ENCODE results near the gene AP2S1.
"Not testable (repeated sequence)": the region's sequence is repeated elsewhere in the genome, so short reads cannot be mapped to it uniquely, and the experiment has no call there.

The AP2S1 gene

GRCh38 chr19:46872967-46873366 is 22.3 kb upstream of the AP2S1 start:
- TF ChIP-seq CTCF (IDR thresholded peaks at IDR 0.05; ENCODE audit: low read depth, low read length) (no peak), POLR2A (IDR thresholded peaks at IDR 0.05; ENCODE audit: extremely low read depth, insufficient read length) (no peak), MYC (IDR thresholded peaks at IDR 0.05; ENCODE audit: low read depth, low read length) (no peak)
- TF ChIP-seq, protein P1, sequence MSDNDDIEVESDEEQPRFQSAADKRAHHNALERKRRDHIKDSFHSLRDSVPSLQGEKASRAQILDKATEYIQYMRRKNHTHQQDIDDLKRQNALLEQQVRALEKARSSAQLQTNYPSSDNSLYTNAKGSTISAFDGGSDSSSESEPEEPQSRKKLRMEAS (IDR thresholded peaks at IDR 0.05; ENCODE audit: low read depth, low read length): no peak
- H3K4me3 ChIP-seq (ENCODE audit: low read depth, low read length): no peak overlapping the region
- DNase-seq (ENCODE audit: low read depth): no peak

DNA sequence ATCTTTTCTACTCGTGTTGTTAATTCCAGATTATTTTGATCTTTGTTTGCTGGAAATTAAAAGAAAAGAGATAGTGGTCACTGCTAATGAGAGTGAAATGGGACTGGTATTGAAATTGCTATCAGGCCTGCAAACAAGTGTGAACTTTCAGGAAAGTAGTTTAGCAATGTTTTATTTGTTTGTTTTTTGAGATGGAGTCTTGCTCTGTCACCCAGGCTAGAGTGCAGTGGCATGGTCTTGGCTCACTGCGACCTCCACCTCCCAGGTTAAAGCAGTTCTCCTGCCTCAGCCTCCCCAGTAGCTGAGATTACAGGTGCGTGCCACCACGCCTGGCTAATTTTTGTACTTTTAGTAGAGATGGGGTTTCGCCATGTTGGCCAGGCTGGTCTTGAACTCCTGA is 20.5 kb upstream of the AP2S1 start:
- DNase-seq (ENCODE audit: low read depth); H3K4me3 ChIP-seq (ENCODE audit: low read depth, low read length): not testable (repeated sequence)

DNA sequence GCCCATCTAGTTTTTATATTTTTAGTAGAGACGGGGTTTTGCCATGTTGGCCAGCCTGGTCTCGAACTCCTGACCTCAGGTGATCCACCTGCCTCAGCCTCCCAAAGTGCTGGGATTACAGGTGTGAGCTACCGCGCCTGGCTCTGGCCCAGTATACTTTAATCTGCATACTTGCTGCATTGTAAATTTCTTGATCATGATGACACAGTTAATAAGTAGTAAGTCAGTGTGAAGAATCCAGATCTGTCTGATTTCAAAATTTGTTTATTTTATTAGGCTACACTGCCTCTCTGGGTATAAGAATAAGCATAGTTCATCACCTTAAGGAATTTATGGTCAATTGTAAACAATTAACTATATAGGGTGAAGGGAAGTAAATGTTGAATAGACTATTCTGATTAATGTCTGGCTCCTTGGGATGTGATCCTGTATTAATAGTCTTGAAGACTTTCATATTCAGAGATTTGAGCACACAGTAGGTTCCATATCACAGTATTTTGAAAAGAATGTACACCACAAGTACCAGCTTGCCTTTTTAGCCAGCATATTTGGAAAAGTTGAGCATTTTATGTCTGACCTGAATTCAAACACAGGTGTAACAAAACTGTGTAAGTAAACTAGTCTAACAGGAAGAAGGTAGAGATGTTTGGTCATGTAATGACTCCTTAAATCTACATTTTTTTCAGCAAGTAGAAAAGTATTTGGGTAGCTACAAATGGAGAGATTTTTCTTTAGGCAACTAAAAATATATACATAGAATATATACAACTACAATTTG is 17.6 kb upstream of the AP2S1 start:
- TF ChIP-seq CTCF (IDR thresholded peaks at IDR 0.05; ENCODE audit: low read depth, low read length) (no peak), POLR2A (IDR thresholded peaks at IDR 0.05; ENCODE audit: extremely low read depth, insufficient read length) (no peak), MYC (IDR thresholded peaks at IDR 0.05; ENCODE audit: low read depth, low read length) (no peak)
- TF ChIP-seq, protein P1 (IDR thresholded peaks at IDR 0.05; ENCODE audit: low read depth, low read length): no peak

GRCh38 chr19:46867170-46867569 is 16.5 kb upstream of the AP2S1 start:
- no peak for DNase-seq (ENCODE audit: low read depth)
- no peak overlapping the region for H3K4me3 ChIP-seq (ENCODE audit: low read depth, low read length)
- no peak for TF ChIP-seq MYC (IDR thresholded peaks at IDR 0.05; ENCODE audit: low read depth, low read length)
- TF ChIP-seq, protein P1 (IDR thresholded peaks at IDR 0.05; ENCODE audit: low read depth, low read length): no peak
- TF ChIP-seq POLR2A (IDR thresholded peaks at IDR 0.05; ENCODE audit: extremely low read depth, insufficient read length): no peak
- no peak for TF ChIP-seq CTCF (IDR thresholded peaks at IDR 0.05; ENCODE audit: low read depth, low read length)

More for the DNA sequence above, 17.6 kb upstream of the AP2S1 start:
- DNase-seq (ENCODE audit: low read depth): no peak
- H3K4me3 ChIP-seq (ENCODE audit: low read depth, low read length): no peak overlapping the region

DNA sequence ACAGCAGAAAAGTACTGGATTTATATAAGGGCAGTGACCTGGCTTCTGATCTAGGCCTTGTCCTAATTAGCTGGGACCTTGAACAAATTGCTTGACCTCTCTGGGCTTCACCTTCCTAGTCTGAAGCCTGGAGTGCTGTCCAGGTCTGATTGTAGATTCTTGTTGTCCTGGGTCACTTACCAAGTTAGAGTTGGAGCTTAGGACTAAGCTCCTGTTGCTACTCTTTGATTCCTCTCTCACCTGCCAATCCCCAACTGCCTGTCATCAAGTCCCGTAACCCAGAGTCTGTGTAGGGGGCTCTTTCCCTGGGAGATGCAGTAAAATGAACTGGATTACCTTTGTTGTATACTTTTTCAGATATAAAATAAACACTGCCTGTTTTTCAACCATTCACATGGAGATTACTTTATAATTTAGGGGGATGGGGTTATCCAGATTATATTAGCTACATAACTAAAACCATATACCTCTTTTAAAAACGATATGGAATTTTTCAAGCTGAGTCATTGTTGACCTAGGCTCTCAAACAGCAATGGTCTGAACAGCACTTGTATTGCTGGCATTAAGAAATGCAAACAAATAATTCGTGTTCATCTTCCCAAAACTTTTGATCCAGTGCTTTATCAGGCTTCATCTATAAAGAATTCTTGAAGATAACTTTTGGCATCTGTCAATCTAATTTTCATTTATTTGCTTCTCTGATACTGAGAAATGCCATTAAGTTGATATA is 15.9 kb upstream of the AP2S1 start:
- H3K4me3 ChIP-seq (ENCODE audit: low read depth, low read length): no peak overlapping the region
- TF ChIP-seq MYC (IDR thresholded peaks at IDR 0.05; ENCODE audit: low read depth, low read length) (no peak), CTCF (IDR thresholded peaks at IDR 0.05; ENCODE audit: low read depth, low read length) (no peak), POLR2A (IDR thresholded peaks at IDR 0.05; ENCODE audit: extremely low read depth, insufficient read length) (no peak)
- TF ChIP-seq, protein P1 (IDR thresholded peaks at IDR 0.05; ENCODE audit: low read depth, low read length): no peak
- no peak for DNase-seq (ENCODE audit: low read depth)

GRCh38 chr19:46863818-46864629 is 13.4 kb upstream of the AP2S1 start:
- TF ChIP-seq POLR2A (IDR thresholded peaks at IDR 0.05; ENCODE audit: extremely low read depth, insufficient read length) (no peak), MYC (IDR thresholded peaks at IDR 0.05; ENCODE audit: low read depth, low read length) (no peak), CTCF (IDR thresholded peaks at IDR 0.05; ENCODE audit: low read depth, low read length) (no peak)
- TF ChIP-seq, protein P1 (IDR thresholded peaks at IDR 0.05; ENCODE audit: low read depth, low read length): no peak
- H3K4me3 ChIP-seq (ENCODE audit: low read depth, low read length): peak overlapping the region; percentile 84
- DNase-seq (ENCODE audit: low read depth): no peak

Measured in NB4 (cell line).